K562 (cell line): ENCODE measurements around the gene LHPP. TPM values are rescaled to one million over a fixed set of nuclear protein-coding genes. Genes with fewer than 3 reads are reported as not detected.

Experiments used
- ARNT ChIP-seq, 2 experiments: fragments of 450-650 bp; IDR thresholded peaks; 2 replicates each; pipeline ENCODE4 v1.6.1; 2016; ENCODE audit warnings: mild to moderate bottlenecking in 1 of 2
- CAMTA2 ChIP-seq: fragments of 250-450 bp; sonication (Bioruptor Pico); conservative IDR thresholded peaks from 2 replicates; pipeline ENCODE4 v1.5.1; 2022
- DACH1 ChIP-seq: fragments of 450-650 bp; IDR thresholded peaks from 2 replicates; pipeline ENCODE4 v1.6.1; 2018; ENCODE audit not compliant: partially characterized antibody
- FOXP1 ChIP-seq: sonication (generic); formaldehyde crosslinking; IDR thresholded peaks from 2 replicates; pipeline ENCODE4 v1.8.0; 2022; ENCODE audit warnings: mild to moderate bottlenecking, missing genetic modification reagents
- PRMT5 ChIP-seq: sonication (generic); formaldehyde crosslinking; IDR thresholded peaks from 2 replicates; pipeline ENCODE4 v1.5.0; 2020; ENCODE audit warnings: missing genetic modification reagents
- STAT5B ChIP-seq: fragments of 250-450 bp; sonication (Bioruptor Pico); IDR thresholded peaks from 2 replicates; pipeline ENCODE4 v1.8.0; 2021; ENCODE audit warnings: mild to moderate bottlenecking, inconsistent platforms
- TAF1 ChIP-seq: IDR thresholded peaks from 2 replicates; pipeline ENCODE4 v1.6.1; 2011; ENCODE audit warnings: mild to moderate bottlenecking, low read length, moderate library complexity; ENCODE audit not compliant: insufficient read depth, control insufficient read depth, severe bottlenecking; ENCODE audit errors: extremely low read depth
- ZFX ChIP-seq: sonication (generic); formaldehyde crosslinking; IDR thresholded peaks from 2 replicates; pipeline ENCODE4 v1.8.0; 2022; ENCODE audit warnings: mild to moderate bottlenecking, missing genetic modification reagents, moderate library complexity
- ZNF217 ChIP-seq: sonication (generic); formaldehyde crosslinking; IDR thresholded peaks from 2 replicates; pipeline ENCODE4 v1.8.0; 2022; ENCODE audit warnings: mild to moderate bottlenecking, missing genetic modification reagents
- ZNF232 ChIP-seq: sonication (generic); formaldehyde crosslinking; IDR thresholded peaks from 2 replicates; pipeline ENCODE4 v1.8.0; 2022; ENCODE audit warnings: mild to moderate bottlenecking, missing genetic modification reagents
- ZNF324 ChIP-seq: fragments of 250-450 bp; sonication (Bioruptor Pico); IDR thresholded peaks from 2 replicates; pipeline ENCODE4 v1.4.0; 2020; ENCODE audit warnings: mild to moderate bottlenecking
- ZNF507 ChIP-seq: conservative IDR thresholded peaks from 2 replicates; pipeline ENCODE4 v1.6.1; 2017; ENCODE audit warnings: missing genetic modification characterization, missing compliant biosample characterization
- polyA plus RNA-seq, 8 experiments: library from polyadenylated mRNA; depleted of rRNA in 4 of 8; stranded (reverse) in 5 of 8; unstranded in 3 of 8; fragments of >200 nt; fragmentation: Nextera tagmentation in 2 of 8; fragmentation: Illumina TruSeq in 1 of 8; extraction: Ambion mirVana in 2 of 8; extraction: Trizol in 1 of 8; gene quantifications; 2 replicates each; pipeline versions ENCODE4 v1.2.1 to v1.2.3, GENCODE V29; 2011 to 2014; ENCODE audit warnings: inconsistent platforms in 1 of 8, missing spikeins in 1 of 8
- total RNA-seq, 7 experiments: library from RNA; depleted of rRNA in 6 of 7; stranded (reverse); fragments of >200 nt in 6 of 7; fragmentation: Illumina TruSeq in 2 of 7; extraction: Trizol in 2 of 7; gene quantifications; 2 replicates each; pipeline versions ENCODE4 v1.2.1 to v1.2.3, GENCODE V29; 2011 to 2021; ENCODE audit warnings: low replicate concordance in 1 of 7
- TF ChIP-seq, protein P1 (sequence below): fragments of 250-450 bp; sonication (Bioruptor Pico); IDR thresholded peaks from 2 replicates; pipeline ENCODE4 v1.9.0; 2021; ENCODE audit warnings: mild to moderate bottlenecking, inconsistent platforms
- TF ChIP-seq, protein P2 (sequence below): fragments of 450-650 bp; IDR thresholded peaks from 2 replicates; pipeline ENCODE4 v1.6.1; 2016; ENCODE audit warnings: low read depth, mild to moderate bottlenecking, moderate library complexity
- TF ChIP-seq, protein P3 (sequence below): fragments of 250-450 bp; sonication (Bioruptor Pico); IDR thresholded peaks from 2 replicates; pipeline ENCODE4 v1.5.0; 2021; ENCODE audit warnings: mild to moderate bottlenecking, moderate library complexity
- TF ChIP-seq, protein P4 (sequence below): fragments of 250-450 bp; sonication (Bioruptor Pico); IDR thresholded peaks from 2 replicates; pipeline ENCODE4 v1.8.0; 2022; ENCODE audit warnings: inconsistent platforms, mild to moderate bottlenecking, moderate library complexity, borderline replicate concordance
- TF ChIP-seq, protein P5 (sequence below): sonication (generic); formaldehyde crosslinking; IDR thresholded peaks from 2 replicates; pipeline ENCODE4 v1.8.1; 2023; ENCODE audit warnings: mild to moderate bottlenecking, missing genetic modification reagents
- TF ChIP-seq, protein P6 (sequence below): fragments of 250-450 bp; sonication (Bioruptor Pico); IDR thresholded peaks from 2 replicates; pipeline ENCODE4 v1.8.0; 2021; ENCODE audit warnings: moderate library complexity, mild to moderate bottlenecking, inconsistent platforms

LHPP gene
- total and polyA plus RNA-seq, 9 of the 15 experiments (the other 6 are each of a cell fraction or from before 2014, with no cell fraction given): 0.34 to 7.4 (median 3.0) TPM

DNA sequence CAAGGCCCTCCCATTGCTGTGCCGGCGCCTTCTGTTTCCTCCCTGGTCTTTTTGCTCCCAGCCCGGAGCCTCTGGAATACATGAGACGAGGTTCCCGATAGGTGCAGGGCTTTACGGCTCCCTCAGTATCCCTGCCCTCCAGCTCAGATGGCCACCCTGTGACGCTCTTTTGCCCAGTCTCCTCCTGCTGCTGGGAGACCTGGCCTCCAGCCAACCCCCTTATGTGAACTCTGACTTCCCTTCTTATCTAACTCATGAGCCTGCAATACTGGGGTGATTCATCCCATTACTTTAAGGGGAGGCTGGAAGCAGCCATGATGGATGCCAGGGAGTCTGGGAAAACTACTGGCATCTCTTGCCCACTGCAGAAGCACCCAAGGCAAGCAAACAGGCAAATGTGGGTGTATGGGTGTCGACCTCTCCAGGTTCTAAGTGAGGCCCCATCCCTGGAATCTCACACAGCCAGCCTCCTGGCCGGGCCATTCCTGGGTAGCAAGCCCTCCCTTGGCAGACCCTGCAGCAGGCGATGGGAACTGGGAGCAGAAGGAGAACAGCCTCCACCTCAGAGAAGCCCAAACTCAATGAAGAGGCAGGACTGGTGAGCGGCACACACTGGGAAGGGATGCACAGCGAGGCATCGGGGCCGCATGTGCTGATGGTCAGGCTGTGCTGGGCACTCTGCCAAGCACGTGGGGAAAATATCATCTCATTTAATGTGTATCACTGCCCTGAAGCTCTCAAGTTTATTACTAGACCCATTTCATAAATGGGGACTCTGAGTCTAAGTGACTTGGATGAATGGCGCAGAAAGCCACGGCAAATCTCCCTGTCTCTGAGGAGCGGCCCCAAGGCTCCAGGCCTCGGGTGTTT is 185.1 kb downstream of the LHPP start (continued):
- TF ChIP-seq, protein P1, sequence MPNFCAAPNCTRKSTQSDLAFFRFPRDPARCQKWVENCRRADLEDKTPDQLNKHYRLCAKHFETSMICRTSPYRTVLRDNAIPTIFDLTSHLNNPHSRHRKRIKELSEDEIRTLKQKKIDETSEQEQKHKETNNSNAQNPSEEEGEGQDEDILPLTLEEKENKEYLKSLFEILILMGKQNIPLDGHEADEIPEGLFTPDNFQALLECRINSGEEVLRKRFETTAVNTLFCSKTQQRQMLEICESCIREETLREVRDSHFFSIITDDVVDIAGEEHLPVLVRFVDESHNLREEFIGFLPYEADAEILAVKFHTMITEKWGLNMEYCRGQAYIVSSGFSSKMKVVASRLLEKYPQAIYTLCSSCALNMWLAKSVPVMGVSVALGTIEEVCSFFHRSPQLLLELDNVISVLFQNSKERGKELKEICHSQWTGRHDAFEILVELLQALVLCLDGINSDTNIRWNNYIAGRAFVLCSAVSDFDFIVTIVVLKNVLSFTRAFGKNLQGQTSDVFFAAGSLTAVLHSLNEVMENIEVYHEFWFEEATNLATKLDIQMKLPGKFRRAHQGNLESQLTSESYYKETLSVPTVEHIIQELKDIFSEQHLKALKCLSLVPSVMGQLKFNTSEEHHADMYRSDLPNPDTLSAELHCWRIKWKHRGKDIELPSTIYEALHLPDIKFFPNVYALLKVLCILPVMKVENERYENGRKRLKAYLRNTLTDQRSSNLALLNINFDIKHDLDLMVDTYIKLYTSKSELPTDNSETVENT (CRISPR knock-in tag): no peak
- TF ChIP-seq PRMT5 (CRISPR knock-in tag) (no peak), DACH1 (no peak), ZNF324 (CRISPR knock-in tag) (no peak), TAF1 (no peak), ZNF507 (no peak), STAT5B (CRISPR knock-in tag) (no peak), ARNT (IDR thresholded peaks at IDR 0.05) (no peak), ZNF232 (no peak), ZFX (no peak), ZNF217 (CRISPR knock-in tag) (no peak), FOXP1 (CRISPR knock-in tag) (no peak), CAMTA2 (no peak)
- TF ChIP-seq, protein P2, sequence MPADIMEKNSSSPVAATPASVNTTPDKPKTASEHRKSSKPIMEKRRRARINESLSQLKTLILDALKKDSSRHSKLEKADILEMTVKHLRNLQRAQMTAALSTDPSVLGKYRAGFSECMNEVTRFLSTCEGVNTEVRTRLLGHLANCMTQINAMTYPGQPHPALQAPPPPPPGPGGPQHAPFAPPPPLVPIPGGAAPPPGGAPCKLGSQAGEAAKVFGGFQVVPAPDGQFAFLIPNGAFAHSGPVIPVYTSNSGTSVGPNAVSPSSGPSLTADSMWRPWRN: no peak
- TF ChIP-seq, protein P3, sequence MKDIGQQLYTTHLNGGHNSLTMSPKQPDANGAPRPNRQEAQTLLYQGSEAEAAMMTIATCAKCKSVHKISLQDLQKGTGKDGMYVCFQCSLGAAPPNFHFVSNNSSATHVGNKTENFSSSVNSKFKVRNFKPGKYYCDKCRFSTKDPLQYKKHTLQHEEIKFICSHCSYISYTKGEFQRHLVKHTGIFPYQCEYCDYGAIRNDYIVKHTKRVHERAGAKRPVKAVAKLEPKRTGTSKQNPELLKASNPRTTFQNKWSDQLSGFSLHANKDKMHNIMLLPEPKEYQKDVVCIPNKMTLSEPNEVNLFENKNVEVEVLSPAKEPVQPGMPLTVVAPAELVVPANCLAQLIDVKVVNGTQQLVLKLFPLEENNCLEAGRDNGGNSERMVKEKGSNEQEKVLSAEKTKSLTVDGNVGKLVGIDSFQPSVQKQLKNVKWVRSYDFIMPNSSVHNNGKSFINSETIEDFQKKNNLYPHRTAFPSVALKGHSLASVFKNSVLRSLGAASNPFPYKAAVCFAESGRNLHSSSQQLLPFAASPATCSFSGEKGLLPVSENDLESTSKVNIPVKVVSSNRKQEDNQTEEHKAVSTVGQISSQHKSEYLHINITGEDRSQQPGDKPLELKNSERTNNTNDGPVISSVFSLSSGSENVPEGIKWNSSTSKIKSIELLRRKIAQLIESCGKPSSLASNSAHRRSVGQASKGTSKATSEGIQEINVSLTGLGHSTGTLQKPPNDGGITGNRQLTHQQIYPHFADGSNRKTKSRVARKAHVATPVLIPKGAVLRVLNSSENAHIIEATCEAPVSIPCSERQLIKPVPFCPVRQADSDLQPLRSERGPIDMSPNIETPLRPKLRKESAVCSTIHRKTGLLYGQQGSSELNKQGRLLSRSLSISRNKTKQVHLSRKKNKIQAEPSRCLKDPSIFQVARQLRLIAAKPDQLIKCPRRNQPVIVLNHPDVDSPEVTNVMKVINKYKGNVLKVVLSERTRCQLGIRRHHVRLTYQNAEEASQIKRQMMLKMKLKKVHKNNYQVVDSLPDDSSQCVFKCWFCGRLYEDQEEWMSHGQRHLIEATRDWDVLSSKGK (CRISPR knock-in tag): no peak
- TF ChIP-seq, protein P4, sequence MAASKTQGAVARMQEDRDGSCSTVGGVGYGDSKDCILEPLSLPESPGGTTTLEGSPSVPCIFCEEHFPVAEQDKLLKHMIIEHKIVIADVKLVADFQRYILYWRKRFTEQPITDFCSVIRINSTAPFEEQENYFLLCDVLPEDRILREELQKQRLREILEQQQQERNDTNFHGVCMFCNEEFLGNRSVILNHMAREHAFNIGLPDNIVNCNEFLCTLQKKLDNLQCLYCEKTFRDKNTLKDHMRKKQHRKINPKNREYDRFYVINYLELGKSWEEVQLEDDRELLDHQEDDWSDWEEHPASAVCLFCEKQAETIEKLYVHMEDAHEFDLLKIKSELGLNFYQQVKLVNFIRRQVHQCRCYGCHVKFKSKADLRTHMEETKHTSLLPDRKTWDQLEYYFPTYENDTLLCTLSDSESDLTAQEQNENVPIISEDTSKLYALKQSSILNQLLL: no peak
- TF ChIP-seq, protein P5, sequence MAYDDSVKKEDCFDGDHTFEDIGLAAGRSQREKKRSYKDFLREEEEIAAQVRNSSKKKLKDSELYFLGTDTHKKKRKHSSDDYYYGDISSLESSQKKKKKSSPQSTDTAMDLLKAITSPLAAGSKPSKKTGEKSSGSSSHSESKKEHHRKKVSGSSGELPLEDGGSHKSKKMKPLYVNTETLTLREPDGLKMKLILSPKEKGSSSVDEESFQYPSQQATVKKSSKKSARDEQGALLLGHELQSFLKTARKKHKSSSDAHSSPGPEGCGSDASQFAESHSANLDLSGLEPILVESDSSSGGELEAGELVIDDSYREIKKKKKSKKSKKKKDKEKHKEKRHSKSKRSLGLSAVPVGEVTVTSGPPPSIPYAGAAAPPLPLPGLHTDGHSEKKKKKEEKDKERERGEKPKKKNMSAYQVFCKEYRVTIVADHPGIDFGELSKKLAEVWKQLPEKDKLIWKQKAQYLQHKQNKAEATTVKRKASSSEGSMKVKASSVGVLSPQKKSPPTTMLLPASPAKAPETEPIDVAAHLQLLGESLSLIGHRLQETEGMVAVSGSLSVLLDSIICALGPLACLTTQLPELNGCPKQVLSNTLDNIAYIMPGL (CRISPR knock-in tag): no peak
- TF ChIP-seq, protein P6, sequence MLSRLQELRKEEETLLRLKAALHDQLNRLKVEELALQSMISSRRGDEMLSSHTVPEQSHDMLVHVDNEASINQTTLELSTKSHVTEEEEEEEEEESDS (CRISPR knock-in tag): no peak
